Dermis blood vessel endothelial cell (primary cell): ENCODE data around the gene ACTL10. TPM values are rescaled to one million over a fixed set of nuclear protein-coding genes. Genes with fewer than 3 reads are reported as not detected.

ENCODE experiments used
- DNase-seq: peaks from one replicate; pipeline ENCODE4 v3.0.0; 2010
- total RNA-seq: library from RNA; depleted of rRNA; stranded (reverse); fragments of >200 nt; gene quantifications from 2 replicates; pipeline ENCODE4 v1.2.3, GENCODE V29; 2014

ACTL10 gene
- total RNA-seq, 1 donor from 2014 or later: 2.2 TPM

- DNase-seq: no peak
These were observed 11.4 kb downstream of the ACTL10 start for GRCh38 chr20:33677991-33678702.

DNA sequence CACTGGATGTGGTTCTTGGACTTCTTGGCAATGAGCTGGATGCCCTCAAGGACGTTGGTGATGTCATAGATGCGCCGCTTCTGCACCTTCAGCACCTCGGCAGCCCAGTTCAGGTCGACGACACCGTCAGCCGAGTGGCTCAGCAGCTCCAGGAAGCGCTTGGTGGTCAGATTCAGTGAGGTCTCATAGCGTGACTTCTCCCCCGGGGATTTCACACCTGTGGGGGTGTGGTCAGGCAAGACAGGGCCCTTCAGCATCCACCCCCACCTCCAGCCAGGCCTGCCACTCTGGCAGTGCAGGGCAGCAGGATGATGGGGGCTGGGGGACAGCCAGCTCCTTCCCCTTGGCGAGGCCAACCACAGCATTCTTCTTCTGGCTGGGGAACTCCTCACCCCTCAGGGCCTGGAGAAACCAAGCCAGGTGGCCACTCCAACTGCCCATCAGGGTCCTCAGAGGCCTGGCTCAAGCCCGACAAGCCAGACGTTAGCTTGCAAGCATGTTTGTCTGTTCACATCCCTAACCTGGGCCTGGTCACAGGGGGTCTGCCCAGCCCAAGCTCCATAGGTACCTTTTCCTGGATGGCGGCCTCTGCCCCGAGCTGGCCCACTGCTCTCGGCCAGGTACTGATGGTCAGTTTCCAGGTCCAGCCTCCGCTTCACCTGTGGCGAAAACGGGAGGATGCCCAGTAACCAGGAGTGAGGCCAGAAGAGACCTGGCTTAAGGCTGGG lies 13.2 kb downstream of the ACTL10 start:
- DNase-seq: no peak

DNA sequence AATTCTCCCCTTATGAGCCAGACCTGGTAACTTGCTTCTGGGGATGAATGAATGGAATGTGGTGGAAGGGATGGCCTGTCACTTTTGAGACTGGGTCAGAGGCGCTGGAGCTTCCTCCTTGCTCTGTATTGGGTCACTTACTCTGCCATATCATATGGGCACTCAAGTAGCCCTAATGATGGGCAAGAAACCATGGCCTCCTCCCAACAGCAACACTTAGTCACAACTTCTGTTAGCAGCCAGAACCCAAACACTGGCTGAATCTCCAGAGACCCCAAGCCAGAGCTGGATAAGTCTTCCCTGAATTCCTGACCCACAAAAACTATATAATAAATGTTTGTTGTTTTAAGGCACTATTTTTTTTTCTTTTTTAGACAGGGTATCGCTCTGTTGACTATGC lies 13.9 kb downstream of the ACTL10 start:
- no peak for DNase-seq

GRCh38 chr20:33681288-33681687 lies 14.5 kb downstream of the ACTL10 start:
- DNase-seq: no peak

- DNase-seq: no peak
These were observed 15.1 kb downstream of the ACTL10 start for GRCh38 chr20:33681728-33682353.

DNA sequence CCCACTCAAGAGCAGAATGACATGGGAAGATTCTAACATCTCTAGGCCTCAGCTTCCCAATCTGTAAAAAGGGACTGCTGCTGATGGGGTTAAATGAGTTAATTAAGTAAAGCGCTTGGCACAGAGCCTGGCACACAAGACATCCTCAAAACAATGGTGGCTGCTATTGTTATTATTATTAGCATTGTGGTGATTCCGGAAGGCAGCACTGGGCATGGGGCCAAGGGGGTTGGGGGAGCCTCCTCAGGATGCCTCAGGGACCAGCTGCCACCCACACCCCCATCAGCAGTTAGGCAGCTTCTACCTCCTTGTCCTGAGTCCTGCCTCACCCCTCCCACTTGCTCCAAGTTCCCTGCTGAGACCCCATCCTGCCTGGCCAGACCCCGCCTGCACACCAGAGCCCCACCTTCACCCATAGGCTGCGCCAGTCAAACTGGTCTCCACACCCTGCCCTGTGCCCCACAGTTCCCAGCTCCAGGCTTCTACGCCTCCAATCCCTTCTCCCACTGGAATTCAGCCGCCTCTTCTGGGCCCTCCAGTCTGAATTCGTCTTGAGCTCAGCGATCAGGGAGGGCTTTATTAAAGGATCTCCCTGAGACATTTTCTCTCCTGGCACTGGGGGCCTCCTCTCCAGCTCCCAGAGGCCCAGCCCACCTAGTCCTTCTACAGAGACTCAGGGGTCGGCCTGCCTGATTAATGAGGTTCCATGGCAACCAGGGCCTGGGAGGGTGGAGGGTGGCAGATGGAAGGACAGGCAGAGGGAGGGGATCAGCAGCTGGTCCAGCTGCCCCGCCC lies 18.0 kb downstream of the ACTL10 start:
- peak; percentile 76 for DNase-seq

- peak; percentile 45 for DNase-seq
These were observed 18.8 kb downstream of the ACTL10 start for GRCh38 chr20:33685328-33686099.

- peak; percentile 94 for DNase-seq
These were observed 19.6 kb downstream of the ACTL10 start, which contains the start of gene E2F1 for GRCh38 chr20:33686100-33686983. Gene E2F1, minus strand, starts transcription at chr20:33686385. Its CDS starts 121 bp downstream, at chr20:33686264.

- no peak for DNase-seq
These were observed 20.2 kb downstream of the ACTL10 start for GRCh38 chr20:33686984-33687366.

DNA sequence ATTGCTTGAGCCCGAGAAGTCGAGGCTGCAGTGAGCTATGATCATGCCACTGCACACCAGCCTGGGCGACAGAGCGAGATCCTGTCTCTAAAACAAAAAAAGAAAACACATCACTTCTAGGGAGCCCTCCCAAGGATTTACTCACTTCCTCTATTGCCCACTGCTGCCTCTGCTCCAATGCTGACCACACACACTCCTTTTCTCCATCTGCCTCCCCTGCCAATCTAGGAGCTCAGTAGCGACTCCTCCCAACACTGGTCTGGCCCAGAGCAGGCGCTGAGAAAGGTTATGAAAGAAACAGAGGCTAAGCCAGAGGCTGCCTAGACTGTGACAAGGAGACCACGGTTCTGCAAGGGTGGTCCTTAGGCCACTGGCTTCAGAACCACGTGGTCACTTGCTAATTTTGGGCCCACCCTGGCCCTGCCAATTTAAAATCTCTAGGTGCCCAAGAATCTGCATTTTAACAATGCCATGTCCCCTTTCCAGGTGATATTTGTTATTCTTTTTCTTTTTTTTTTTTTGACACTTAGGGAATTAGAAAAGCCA lies 20.7 kb downstream of the ACTL10 start:
- no peak for DNase-seq

DNA sequence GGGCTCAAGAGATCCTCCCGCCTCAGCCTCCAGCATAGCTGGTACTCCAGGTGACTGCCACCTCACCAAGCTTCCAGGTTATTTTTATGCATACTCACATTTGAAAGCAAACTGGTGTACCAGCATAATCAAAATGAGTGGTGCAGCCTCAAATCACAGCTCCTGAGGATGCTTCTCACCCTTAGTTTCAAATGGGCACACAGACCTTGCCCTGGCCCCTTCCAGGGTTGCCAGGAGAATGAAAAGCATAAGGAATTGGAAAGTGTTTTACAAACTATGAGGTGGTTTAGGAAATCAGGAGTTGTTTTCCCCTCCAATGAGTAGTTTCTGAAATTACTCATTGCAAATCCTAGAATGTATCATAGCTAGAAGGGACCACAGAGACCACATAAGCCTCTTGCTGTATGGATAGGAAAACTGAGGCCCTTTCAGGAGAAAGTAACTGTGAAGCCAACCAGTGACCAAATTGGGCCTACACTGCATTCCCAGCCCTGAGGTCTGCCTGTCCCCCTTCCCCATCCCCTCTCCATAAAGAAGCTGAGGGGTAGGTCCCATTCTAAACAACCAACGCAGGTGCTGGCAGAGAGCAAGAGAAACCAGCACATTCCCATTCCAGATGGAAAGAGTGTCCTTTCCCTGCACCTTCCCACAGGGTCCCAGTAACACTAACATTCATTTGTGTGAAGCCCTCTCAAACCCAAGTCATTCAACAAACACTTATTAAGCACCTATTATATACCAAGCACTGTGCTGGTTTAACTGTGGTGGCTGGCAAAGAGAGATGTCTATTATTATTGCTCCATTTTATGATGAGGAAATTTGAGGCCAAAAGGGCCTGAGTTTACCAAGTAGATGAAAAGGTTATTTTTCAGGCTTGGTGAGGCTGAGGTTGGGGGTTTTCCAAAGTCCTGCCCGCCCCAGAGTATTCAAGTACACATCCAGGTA lies 21.5 kb downstream of the ACTL10 start:
- DNase-seq: no peak

DNA sequence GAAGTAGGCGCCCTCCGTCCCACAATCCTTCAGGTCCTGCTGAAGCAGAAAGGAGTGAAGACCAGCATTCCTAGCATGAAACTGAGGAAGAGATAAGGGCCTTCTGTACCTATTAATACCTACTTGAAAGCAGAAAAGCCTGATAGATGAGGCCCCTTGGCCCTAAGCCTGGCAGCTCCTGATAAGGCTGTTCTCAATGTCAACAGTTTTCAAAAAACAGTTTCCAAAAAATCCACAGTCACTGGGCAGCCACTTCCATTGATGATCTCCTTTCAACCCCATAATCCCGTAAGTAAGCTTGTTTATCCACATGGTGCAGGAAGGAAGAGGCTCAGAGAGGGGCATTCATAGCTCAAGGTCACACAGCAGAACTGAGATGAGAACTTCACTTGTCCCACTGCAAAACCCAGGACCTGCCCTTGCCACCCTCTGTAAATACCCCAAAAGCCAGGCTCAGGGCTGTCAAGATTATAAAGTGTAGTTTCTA lies 22.2 kb downstream of the ACTL10 start:
- DNase-seq: no peak

DNA sequence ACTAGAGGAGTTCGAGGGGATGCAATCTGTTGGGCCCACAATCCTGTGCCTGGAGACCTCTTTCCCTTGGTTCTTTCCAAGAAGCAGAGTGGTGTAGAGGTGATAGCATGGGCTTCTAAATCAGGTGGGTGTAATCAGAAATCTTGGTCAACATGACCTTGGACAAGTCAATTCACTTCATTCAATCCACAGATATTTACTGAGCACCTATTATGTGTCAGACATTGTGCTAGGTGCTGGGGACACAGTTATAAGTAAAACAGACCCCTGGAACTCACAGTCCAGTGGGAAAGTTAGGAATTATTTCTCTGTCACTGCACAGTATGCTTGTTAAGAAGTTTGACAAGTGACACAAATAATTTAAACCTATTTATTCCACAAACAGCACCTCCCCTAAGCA lies 22.8 kb downstream of the ACTL10 start:
- DNase-seq: no peak

DNA sequence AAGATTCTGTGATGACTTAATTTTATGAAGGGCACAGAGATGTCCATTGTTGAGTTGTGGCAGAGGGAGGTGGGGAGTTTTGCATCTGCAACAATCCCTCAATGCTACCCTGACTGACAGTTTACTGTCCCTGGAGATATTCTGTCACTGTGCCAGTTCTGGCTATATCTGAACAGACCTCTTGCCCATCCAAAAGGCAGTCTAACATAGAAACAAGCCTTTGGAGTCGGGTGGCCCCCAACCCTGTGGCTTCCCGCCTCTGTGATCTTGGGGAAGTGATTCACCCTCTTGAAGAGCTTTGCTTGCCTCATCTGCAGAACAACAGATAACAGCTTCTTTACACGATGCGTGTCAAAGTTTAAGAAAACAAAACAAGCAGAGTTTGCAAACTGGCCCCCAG lies 23.2 kb downstream of the ACTL10 start:
- peak; percentile 69 for DNase-seq

DNA sequence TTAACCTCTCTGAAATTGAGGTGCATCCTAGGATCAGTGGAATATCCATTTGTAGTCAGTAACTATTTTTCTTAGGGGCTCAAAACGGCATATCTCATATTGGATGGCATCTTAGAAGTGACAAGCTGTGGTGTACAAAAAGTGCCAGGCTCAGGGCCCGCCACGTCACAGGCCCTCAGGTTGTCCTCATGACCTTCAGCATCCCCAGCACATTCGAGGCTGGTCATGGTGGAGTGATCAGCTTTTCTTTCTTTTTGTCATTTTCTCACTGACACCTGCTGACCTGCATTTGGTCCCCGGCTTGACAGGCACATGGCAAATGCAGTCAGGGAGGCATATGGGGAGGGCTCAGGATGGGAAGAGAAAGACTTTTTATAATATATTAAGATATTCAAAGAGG lies 26.5 kb downstream of the ACTL10 start:
- DNase-seq: no peak

GRCh38 chr20:33693741-33694638 lies 27.2 kb downstream of the ACTL10 start:
- no peak for DNase-seq

DNA sequence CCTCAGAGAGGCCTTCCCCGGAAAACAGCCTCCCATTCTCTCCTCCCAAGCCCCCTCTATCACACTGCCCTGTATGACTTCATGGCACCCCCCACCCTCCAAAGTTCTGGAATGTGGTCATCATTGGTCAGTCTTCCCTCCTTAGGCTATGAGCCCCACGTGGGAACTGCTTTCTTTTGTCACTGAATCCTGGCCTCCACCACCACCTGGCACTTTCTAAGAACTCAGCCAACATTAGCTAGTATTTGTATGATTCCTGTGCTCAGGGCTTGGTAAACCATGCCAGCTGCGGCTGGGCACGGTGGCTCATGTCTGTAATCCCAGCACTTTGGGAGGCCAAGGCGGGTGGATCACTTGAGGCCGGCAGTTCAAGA lies 27.9 kb downstream of the ACTL10 start:
- no peak for DNase-seq

GRCh38 chr20:33696448-33696847 lies 29.7 kb downstream of the ACTL10 start:
- no peak for DNase-seq
